Stimulated activated naive CD8-positive, alpha-beta T cell treated with anti-CD3 and anti-CD28 coated beads, Interleukin-15, Interleukin-2, amounts not matched to agents 100 ng/mL and 50 ng/mL, for 24 hours (primary cell): ENCODE measurements around the gene PNLIPRP1.

Source experiments
- H3K27ac Mint-ChIP-seq: one replicate; pipeline ENCODE4 v1.8.0; 2021; ENCODE audit warnings: mild to moderate bottlenecking, mixed read lengths
- H3K27me3 Mint-ChIP-seq: one replicate; pipeline ENCODE4 v1.8.0; 2021; ENCODE audit warnings: mixed read lengths
- H3K36me3 Mint-ChIP-seq: one replicate; pipeline ENCODE4 v1.8.0; 2021; ENCODE audit warnings: low read depth, mixed read lengths
- H3K4me1 Mint-ChIP-seq: one replicate; pipeline ENCODE4 v1.8.0; 2021; ENCODE audit warnings: low read depth, mixed read lengths
- H3K4me3 Mint-ChIP-seq: one replicate; pipeline ENCODE4 v1.8.0; 2021; ENCODE audit warnings: mild to moderate bottlenecking, mixed read lengths
- H3K9me3 Mint-ChIP-seq: one replicate; pipeline ENCODE4 v1.8.0; 2021; ENCODE audit warnings: mixed read lengths

Gene PNLIPRP1

GRCh38 chr10:116612107-116612769 is 21.5 kb downstream of the PNLIPRP1 start:
- H3K4me3 Mint-ChIP-seq, result no peak overlapping the region
- no peak overlapping the region for H3K27ac Mint-ChIP-seq
- no peaks in the 10 kb centered on the region for H3K36me3 Mint-ChIP-seq
- H3K4me1 Mint-ChIP-seq, result no peaks in the 10 kb centered on the region
- H3K9me3 Mint-ChIP-seq, result no peaks in the 10 kb centered on the region
- peaks cover 14% of the 10 kb centered on the region for H3K27me3 Mint-ChIP-seq

- H3K4me1 Mint-ChIP-seq, result no peaks in the 10 kb centered on the region
- H3K4me3 Mint-ChIP-seq, result no peak overlapping the region
- peaks cover 8% of the 10 kb centered on the region for H3K27me3 Mint-ChIP-seq
- no peak overlapping the region for H3K27ac Mint-ChIP-seq
- H3K36me3 Mint-ChIP-seq, result no peaks in the 10 kb centered on the region
- H3K9me3 Mint-ChIP-seq, result no peaks in the 10 kb centered on the region
These were observed 22.7 kb downstream of the PNLIPRP1 start for GRCh38 chr10:116613471-116613870.

GRCh38 chr10:116614796-116615195 is 24.0 kb downstream of the PNLIPRP1 start:
- Mint-ChIP-seq H3K27ac (no peak overlapping the region), H3K4me1 (no peaks in the 10 kb centered on the region), H3K36me3 (no peaks in the 10 kb centered on the region), H3K4me3 (no peak overlapping the region), H3K27me3 (no peaks in the 10 kb centered on the region), H3K9me3 (no peaks in the 10 kb centered on the region)

GRCh38 chr10:116615199-116615776 is 24.5 kb downstream of the PNLIPRP1 start:
- Mint-ChIP-seq H3K9me3 (no peaks in the 10 kb centered on the region), H3K36me3 (no peaks in the 10 kb centered on the region), H3K27ac (no peak overlapping the region), H3K4me1 (no peaks in the 10 kb centered on the region), H3K27me3 (no peaks in the 10 kb centered on the region), H3K4me3 (no peak overlapping the region)

- H3K27me3 Mint-ChIP-seq, result peaks cover 12% of the 10 kb centered on the region
These were observed 30.0 kb downstream of the PNLIPRP1 start, which contains the start of gene PNLIPRP2 for GRCh38 chr10:116620423-116621400. PNLIPRP2 (plus strand) TSS chr10:116620953.

GRCh38 chr10:116621476-116621875 is 30.7 kb downstream of the PNLIPRP1 start:
- no peak overlapping the region for H3K4me3 Mint-ChIP-seq
- H3K27ac Mint-ChIP-seq, result no peak overlapping the region
- H3K36me3 Mint-ChIP-seq, result no peaks in the 10 kb centered on the region
- H3K27me3 Mint-ChIP-seq, result peaks cover 20% of the 10 kb centered on the region
- H3K9me3 Mint-ChIP-seq, result no peaks in the 10 kb centered on the region
- H3K4me1 Mint-ChIP-seq, result no peaks in the 10 kb centered on the region

More at GRCh38 chr10:116620423-116621400, 30.0 kb downstream of the PNLIPRP1 start, which contains the start of gene PNLIPRP2:
- Mint-ChIP-seq H3K9me3 (no peaks in the 10 kb centered on the region), H3K4me3 (no peak within 1 kb of the TSS), H3K27ac (no peak within 1 kb of the TSS), H3K36me3 (no peaks in the 10 kb centered on the region), H3K4me1 (no peaks in the 10 kb centered on the region)

- H3K9me3 Mint-ChIP-seq, result no peaks in the 10 kb centered on the region
- H3K4me3 Mint-ChIP-seq, result no peak overlapping the region
- H3K36me3 Mint-ChIP-seq, result no peaks in the 10 kb centered on the region
- no peak overlapping the region for H3K27ac Mint-ChIP-seq
- H3K27me3 Mint-ChIP-seq, result peaks cover 23% of the 10 kb centered on the region
- H3K4me1 Mint-ChIP-seq, result no peaks in the 10 kb centered on the region
These were observed 31.3 kb downstream of the PNLIPRP1 start for GRCh38 chr10:116621934-116622655.

- Mint-ChIP-seq H3K4me3 (no peak overlapping the region), H3K4me1 (no peaks in the 10 kb centered on the region), H3K9me3 (no peaks in the 10 kb centered on the region), H3K36me3 (no peaks in the 10 kb centered on the region), H3K27ac (no peak overlapping the region), H3K27me3 (peaks cover 23% of the 10 kb centered on the region)
These were observed 35.1 kb downstream of the PNLIPRP1 start for GRCh38 chr10:116625845-116626244.

- Mint-ChIP-seq H3K4me3 (no peak overlapping the region), H3K9me3 (no peaks in the 10 kb centered on the region), H3K27me3 (peaks cover 23% of the 10 kb centered on the region), H3K27ac (no peak overlapping the region), H3K36me3 (no peaks in the 10 kb centered on the region), H3K4me1 (no peaks in the 10 kb centered on the region)
These were observed 36.1 kb downstream of the PNLIPRP1 start for GRCh38 chr10:116626815-116627214.

- Mint-ChIP-seq H3K9me3 (no peaks in the 10 kb centered on the region), H3K4me1 (no peaks in the 10 kb centered on the region), H3K27me3 (peaks cover 18% of the 10 kb centered on the region), H3K4me3 (no peak overlapping the region), H3K36me3 (no peaks in the 10 kb centered on the region), H3K27ac (no peak overlapping the region)
These were observed 36.7 kb downstream of the PNLIPRP1 start for GRCh38 chr10:116627386-116627933.

GRCh38 chr10:116629340-116629739 is 38.6 kb downstream of the PNLIPRP1 start:
- Mint-ChIP-seq H3K4me3 (no peak overlapping the region), H3K36me3 (no peaks in the 10 kb centered on the region), H3K27me3 (peaks cover 13% of the 10 kb centered on the region), H3K4me1 (no peaks in the 10 kb centered on the region), H3K9me3 (no peaks in the 10 kb centered on the region), H3K27ac (no peak overlapping the region)

- no peak overlapping the region for H3K27ac Mint-ChIP-seq
- H3K36me3 Mint-ChIP-seq, result no peaks in the 10 kb centered on the region
- no peak overlapping the region for H3K4me3 Mint-ChIP-seq
- H3K4me1 Mint-ChIP-seq, result no peaks in the 10 kb centered on the region
- H3K27me3 Mint-ChIP-seq, result peaks cover 13% of the 10 kb centered on the region
- H3K9me3 Mint-ChIP-seq, result no peaks in the 10 kb centered on the region
These were observed 39.3 kb downstream of the PNLIPRP1 start for GRCh38 chr10:116630020-116630419.

GRCh38 chr10:116631871-116632295 is 41.1 kb downstream of the PNLIPRP1 start:
- Mint-ChIP-seq H3K27me3 (peaks cover 5% of the 10 kb centered on the region), H3K36me3 (no peaks in the 10 kb centered on the region), H3K4me3 (no peak overlapping the region), H3K27ac (no peak overlapping the region), H3K9me3 (peaks cover 4% of the 10 kb centered on the region), H3K4me1 (no peaks in the 10 kb centered on the region)

GRCh38 chr10:116632596-116633215 is 41.9 kb downstream of the PNLIPRP1 start:
- Mint-ChIP-seq H3K27me3 (peaks cover 5% of the 10 kb centered on the region), H3K27ac (no peak overlapping the region), H3K4me3 (no peak overlapping the region), H3K9me3 (peaks cover 4% of the 10 kb centered on the region), H3K36me3 (no peaks in the 10 kb centered on the region), H3K4me1 (no peaks in the 10 kb centered on the region)
